Mucosa of descending colon (tissue), 3 donors: Measurements from ENCODE around the gene APOBR. TPM values are rescaled to one million over a fixed set of nuclear protein-coding genes. Genes with fewer than 3 reads are reported as not detected.

ENCODE experiments used
- ATAC-seq: fragments of 200-7000 bp; cut with Tn5 transposase; one replicate; pipeline ENCODE4 v1.9.1; 2020; ENCODE audit warnings: mild to moderate bottlenecking, moderate library complexity
- DNase-seq, 3 donors: peaks; one replicate each; pipeline ENCODE4 v3.0.0-alpha.2; 2020
- H3K36me3 ChIP-seq: fragments of 200-600 bp; one replicate; pipeline ENCODE4 v1.8.0; 2021; ENCODE audit warnings: low read depth, mild to moderate bottlenecking
- H3K4me1 ChIP-seq: fragments of 200-600 bp; one replicate; pipeline ENCODE4 v1.8.0; 2021; ENCODE audit warnings: low read depth, mild to moderate bottlenecking
- H3K4me3 ChIP-seq: fragments of 200-600 bp; one replicate; pipeline ENCODE4 v1.8.0; 2021; ENCODE audit warnings: mild to moderate bottlenecking
- H3K9me3 ChIP-seq: fragments of 200-600 bp; one replicate; pipeline ENCODE4 v1.8.0; 2021; ENCODE audit warnings: mild to moderate bottlenecking
- CTCF ChIP-seq: fragments of 200-600 bp; IDR thresholded peaks from one replicate; pipeline ENCODE4 v1.8.0; 2022; ENCODE audit warnings: antibody characterized with exemption, mild to moderate bottlenecking
- intact Hi-C, 2 donors: fragments of 100-400 bp; cut with DNase I in 1 of 2; cut with micrococcal nuclease in 1 of 2; formaldehyde crosslinking; loops; one replicate each; pipeline versions ENCODE4 v1.11.0 to v1.11.1; 2022; cut with DNase I, micrococcal nuclease
- total RNA-seq, 3 donors: library from RNA; stranded (reverse); fragmentation: NEBNext Ultra II Directional in 2 of 3; extraction: Animal tissue kit (Norgen Biotek cat#: 25700) in 2 of 3; gene quantifications; one replicate each; pipeline versions ENCODE4 v1.2.1 to v1.2.4, GENCODE V29; 2021 to 2023
- donor health status: DM: no; HTN: no; CAD: no; lungs with moderate emphysema.
- donor health status: DM: no; HTN: no; CAD: no.
- donor health status: DM: no; HTN: yes; CAD: no.

Gene APOBR
- total RNA-seq, 3 donors from 2014 or later = 28.8 to 65.4 (median 57.2) TPM

GRCh38 chr16:28491970-28492474, 2.4 kb upstream of the APOBR start, which contains the start of gene CLN3:
Gene CLN3, minus strand, starts transcription at chr16:28492074. Its CDS starts 315 bp downstream, at chr16:28491759.
- Histone ChIP-seq H3K9me3 (no peaks in the 10 kb centered on the region), H3K4me1 (peaks cover 31% of the 10 kb centered on the region), H3K4me3 (peak within 1 kb of the TSS; percentile 78), H3K36me3 (peaks cover 4% of the 10 kb centered on the region)
- DNase-seq = peak; percentile 91 to 96 (median 95)
- intact Hi-C loops = no loop called here
- ATAC-seq = peak; percentile 75
- no peak for TF ChIP-seq CTCF

GRCh38 chr16:28492511-28492910, 1.9 kb upstream of the APOBR start:
- intact Hi-C loops = no loop called here

GRCh38 chr16:28495098-28495793, 803 bp downstream of the APOBR start:
- DNase-seq = peak; percentile 67 to 79 (median 75)
- Histone ChIP-seq H3K4me3 (peak overlapping the region; percentile 32), H3K9me3 (no peaks in the 10 kb centered on the region), H3K36me3 (peaks cover 4% of the 10 kb centered on the region), H3K4me1 (peaks cover 33% of the 10 kb centered on the region)
- ATAC-seq = peak; percentile 63
- intact Hi-C loops = no loop called here
- TF ChIP-seq CTCF = no peak

More at GRCh38 chr16:28492511-28492910, 1.9 kb upstream of the APOBR start:
- Histone ChIP-seq H3K36me3 (peaks cover 4% of the 10 kb centered on the region), H3K9me3 (no peaks in the 10 kb centered on the region), H3K4me3 (no peak overlapping the region), H3K4me1 (peaks cover 31% of the 10 kb centered on the region)
- ATAC-seq (no peak), DNase-seq (no peak)
- no peak for TF ChIP-seq CTCF

GRCh38 chr16:28495795-28496749, 1.6 kb downstream of the APOBR start:
- no peak overlapping the region for H3K4me3 ChIP-seq
- DNase-seq (peak in 1 of 3 donors; percentile 62), ATAC-seq (peak; percentile 36)
- peaks cover 4% of the 10 kb centered on the region for H3K36me3 ChIP-seq
- no peak for TF ChIP-seq CTCF
- H3K9me3 ChIP-seq = no peaks in the 10 kb centered on the region
- H3K4me1 ChIP-seq = peaks cover 27% of the 10 kb centered on the region
- intact Hi-C loops = no loop called here

GRCh38 chr16:28496844-28497243, 2.4 kb downstream of the APOBR start:
- Histone ChIP-seq H3K4me1 (peaks cover 27% of the 10 kb centered on the region), H3K36me3 (peaks cover 4% of the 10 kb centered on the region), H3K9me3 (no peaks in the 10 kb centered on the region), H3K4me3 (no peak overlapping the region)
- intact Hi-C loops = no loop called here
- no peak for DNase-seq
- TF ChIP-seq CTCF = no peak
- no peak for ATAC-seq
